Loucy (cell line): ENCODE measurements around the gene TMEM231.

Experiments used
- H2AFZ ChIP-seq: fragments of 200-600 bp; sonication (generic); 2 replicates; pipeline ENCODE4 v1.6.0; 2016; ENCODE audit warnings: antibody characterized with exemption, mild to moderate bottlenecking, low read length, moderate library complexity
- H3F3A ChIP-seq: fragments of 200-600 bp; 2 replicates; pipeline ENCODE4 v1.6.0; 2016; ENCODE audit warnings: antibody characterized with exemption, low read depth, mild to moderate bottlenecking
- H3K27me3 ChIP-seq: fragments of 200-600 bp; sonication (generic); 2 replicates; pipeline ENCODE4 v1.6.1; 2014; ENCODE audit warnings: low read length, mild to moderate bottlenecking; ENCODE audit not compliant: insufficient read depth, poor library complexity, severe bottlenecking
- H3K36me3 ChIP-seq: fragments of 200-600 bp; sonication (generic); 2 replicates; pipeline ENCODE4 v1.6.1; 2016; ENCODE audit warnings: low read length; ENCODE audit not compliant: insufficient read depth
- H3K4me1 ChIP-seq: fragments of 200-600 bp; sonication (generic); 2 replicates; pipeline ENCODE4 v1.5.1; 2014; ENCODE audit warnings: low read length, mild to moderate bottlenecking; ENCODE audit not compliant: insufficient read depth, poor library complexity, severe bottlenecking
- H3K4me2 ChIP-seq: fragments of 200-600 bp; sonication (generic); 2 replicates; pipeline ENCODE4 v1.6.0; 2014; ENCODE audit warnings: antibody characterized with exemption, low read length, low read depth, mild to moderate bottlenecking; ENCODE audit not compliant: poor library complexity, severe bottlenecking
- H3K4me3 ChIP-seq: fragments of 200-600 bp; sonication (generic); 2 replicates; pipeline ENCODE4 v1.5.1; 2014; ENCODE audit warnings: low read length, mild to moderate bottlenecking, mixed read lengths; ENCODE audit not compliant: poor library complexity, severe bottlenecking
- H3K79me2 ChIP-seq: fragments of 200-600 bp; sonication (generic); 2 replicates; pipeline ENCODE4 v1.6.1; 2014; ENCODE audit warnings: low read length; ENCODE audit not compliant: insufficient read depth
- H3K9ac ChIP-seq: fragments of 200-600 bp; sonication (generic); 2 replicates; pipeline ENCODE4 v1.6.0; 2014; ENCODE audit warnings: mild to moderate bottlenecking, low read depth, low read length, moderate library complexity; ENCODE audit not compliant: poor library complexity, severe bottlenecking
- H3K9me2 ChIP-seq: fragments of 200-600 bp; sonication (generic); replicated peaks from 2 replicates; pipeline ENCODE4 v1.6.1; 2016; ENCODE audit warnings: low read depth, low read length, mixed read lengths
- H3K9me3 ChIP-seq: fragments of 200-600 bp; sonication (generic); 2 replicates; pipeline ENCODE4 v1.6.1; 2014; ENCODE audit warnings: mild to moderate bottlenecking, antibody characterized with exemption, low read length, low read depth; ENCODE audit not compliant: insufficient read depth
- H4K20me1 ChIP-seq: fragments of 200-600 bp; sonication (generic); 2 replicates; pipeline ENCODE4 v1.6.0; 2014; ENCODE audit warnings: antibody characterized with exemption, low read length, mild to moderate bottlenecking; ENCODE audit not compliant: insufficient read depth, poor library complexity, severe bottlenecking
- CTCF ChIP-seq: fragments of 200-600 bp; sonication (generic); conservative IDR thresholded peaks from 2 replicates; pipeline ENCODE4 v1.5.1; 2014; ENCODE audit warnings: mild to moderate bottlenecking, antibody characterized with exemption, low read length
- EZH2phosphoT487 ChIP-seq: fragments of 200-600 bp; IDR thresholded peaks from 2 replicates; pipeline ENCODE4 v1.6.1; 2018; ENCODE audit warnings: antibody characterized with exemption, mild to moderate bottlenecking, moderate library complexity, borderline replicate concordance

Gene TMEM231

GRCh38 chr16:75576384-75576811, 20.3 kb upstream of the TMEM231 start:
- Histone ChIP-seq H3K36me3 (peaks cover 76% of the 10 kb centered on the region; the same call in 1 of the 2 replicates), H3K9ac (no peak overlapping the region), H3F3A (no peaks in the 10 kb centered on the region), H3K4me1 (peaks cover 6% of the 10 kb centered on the region), H2AFZ (no peak overlapping the region), H3K79me2 (peaks cover 11% of the 10 kb centered on the region; the same call in 1 of the 2 replicates), H4K20me1 (peaks cover 3% of the 10 kb centered on the region), H3K9me2 (no peaks in the 10 kb centered on the region), H3K27me3 (no peaks in the 10 kb centered on the region), H3K9me3 (no peaks in the 10 kb centered on the region), H3K4me3 (no peak overlapping the region), H3K4me2 (no peak overlapping the region)
- TF ChIP-seq EZH2phosphoT487 (no peak), CTCF (no peak)

- no peak overlapping the region for H3K4me3 ChIP-seq
- no peaks in the 10 kb centered on the region for H3K9me2 ChIP-seq
- H3K9me3 ChIP-seq: no peaks in the 10 kb centered on the region
- no peaks in the 10 kb centered on the region for H3F3A ChIP-seq
- peaks cover 3% of the 10 kb centered on the region for H4K20me1 ChIP-seq
- H3K27me3 ChIP-seq: no peaks in the 10 kb centered on the region
- no peak overlapping the region for H3K9ac ChIP-seq
- H3K79me2 ChIP-seq: peaks cover 11% of the 10 kb centered on the region; the same call in 1 of the 2 replicates
- H3K36me3 ChIP-seq: peaks cover 80% of the 10 kb centered on the region; the same call in 1 of the 2 replicates
- H3K4me2 ChIP-seq: no peak overlapping the region
- no peak overlapping the region for H2AFZ ChIP-seq
- TF ChIP-seq CTCF: no peak
- no peak for TF ChIP-seq EZH2phosphoT487
- H3K4me1 ChIP-seq: peaks cover 6% of the 10 kb centered on the region
These were observed 19.9 kb upstream of the TMEM231 start for GRCh38 chr16:75575958-75576357.

GRCh38 chr16:75573955-75574354, 17.9 kb upstream of the TMEM231 start:
- Histone ChIP-seq H2AFZ (no peak overlapping the region), H4K20me1 (peaks cover 3% of the 10 kb centered on the region), H3K27me3 (no peaks in the 10 kb centered on the region), H3K9me3 (no peaks in the 10 kb centered on the region), H3F3A (no peaks in the 10 kb centered on the region), H3K79me2 (peaks cover 21% of the 10 kb centered on the region; the same call in 1 of the 2 replicates), H3K9ac (no peak overlapping the region), H3K9me2 (no peaks in the 10 kb centered on the region), H3K4me2 (peak overlapping the region; percentile 17), H3K36me3 (peaks cover 69% of the 10 kb centered on the region; the same call in 1 of the 2 replicates), H3K4me1 (peaks cover 16% of the 10 kb centered on the region), H3K4me3 (no peak overlapping the region)
- no peak for TF ChIP-seq CTCF
- no peak for TF ChIP-seq EZH2phosphoT487
